Placental epithelial cell (primary cell): ENCODE data around the gene CHRNA1. TPM values are rescaled to one million over a fixed set of nuclear protein-coding genes. Genes with fewer than 3 reads are reported as not detected.

ENCODE experiments used
- total RNA-seq: library from RNA; depleted of rRNA; stranded (reverse); fragments of >200 nt; gene quantifications from 2 replicates; pipeline ENCODE4 v1.2.3, GENCODE V29; 2012

Gene CHRNA1
- total RNA-seq: not detected in 2 replicates

GRCh38 chr2:174764280-174765255, at the start of gene CHRNA1:
Gene CHRNA1 (minus strand): TSS chr2:174764472. CDS start chr2:174764394, 78 bp downstream.

Other genes with a start within 250 kb of the CHRNA1 start
- 13.7 TPM in 2 replicates for gene WIPF1, start 166.7 kb downstream of the CHRNA1 start, total RNA-seq
- gene CHN1, start 240.9 kb upstream of the CHRNA1 start, total RNA-seq: 1.2 and 2.1 TPM in 2 replicates